ENCODE measurements around the gene DPH3.

- TF ChIP-seq HDGF (IDR thresholded peaks at IDR 0.05; ENCODE audit: borderline replicate concordance) = no peak
- TF ChIP-seq SP1 (IDR thresholded peaks at IDR 0.05) = no peak
- TF ChIP-seq FOXA1 (IDR thresholded peaks at IDR 0.05) = no peak
- TF ChIP-seq FOXM1 (IDR thresholded peaks at IDR 0.05; ENCODE audit: borderline replicate concordance) = no peak
- no peak for TF ChIP-seq TARDBP (IDR thresholded peaks at IDR 0.05)
- no peak for TF ChIP-seq FOXK2 (IDR thresholded peaks at IDR 0.05)
- no peak for TF ChIP-seq ELF4 (IDR thresholded peaks at IDR 0.05)
Measured at GRCh38 chr3:16277471-16277870, 12.7 kb upstream of the DPH3 start.

All from HEK293T (cell line).